ENCODE results near the gene UNC13C.

- TF ChIP-seq GATA2 (IDR thresholded peaks at IDR 0.05; ENCODE audit: low read depth, low read length): no peak
- TF ChIP-seq GATA3 (IDR thresholded peaks at IDR 0.05; ENCODE audit: low read depth, low read length): no peak
Observed at GRCh38 chr15:54568381-54568780, 590.1 kb downstream of the UNC13C start.

Measured in SH-SY5Y (cell line).